ENCODE measurements around the gene HOXA3. TPM values are rescaled to one million over a fixed set of nuclear protein-coding genes. Genes with fewer than 3 reads are reported as not detected.

Gene HOXA3
- total RNA-seq, 4 donors from 2014 or later = 10.2 to 16.6 (median 13.8) TPM

- peak overlapping the region in 3 of 4 donors; percentile 5 to 32 (median 9) for H3K4me3 ChIP-seq
- H3K9me3 ChIP-seq = no peaks in the 10 kb centered on the region
- intact Hi-C loops (cut with DNase I) = no loop called here
- H3K36me3 ChIP-seq = no peaks in the 10 kb centered on the region
- WGBS = 39% methylated on average over 60 of the region's 68 CpGs
- no peak for DNase-seq (ENCODE audit: extremely low spot score)
- no peak overlapping the region for H3K27ac ChIP-seq (replicated peaks in 1 of 4)
- peaks cover 0 to 26% (median 13%) of the 10 kb centered on the region in 4 donors for H3K27me3 ChIP-seq
- peaks cover 0 to 8% (median 7%) of the 10 kb centered on the region in 4 donors for H3K4me1 ChIP-seq
- TF ChIP-seq, protein P1, sequence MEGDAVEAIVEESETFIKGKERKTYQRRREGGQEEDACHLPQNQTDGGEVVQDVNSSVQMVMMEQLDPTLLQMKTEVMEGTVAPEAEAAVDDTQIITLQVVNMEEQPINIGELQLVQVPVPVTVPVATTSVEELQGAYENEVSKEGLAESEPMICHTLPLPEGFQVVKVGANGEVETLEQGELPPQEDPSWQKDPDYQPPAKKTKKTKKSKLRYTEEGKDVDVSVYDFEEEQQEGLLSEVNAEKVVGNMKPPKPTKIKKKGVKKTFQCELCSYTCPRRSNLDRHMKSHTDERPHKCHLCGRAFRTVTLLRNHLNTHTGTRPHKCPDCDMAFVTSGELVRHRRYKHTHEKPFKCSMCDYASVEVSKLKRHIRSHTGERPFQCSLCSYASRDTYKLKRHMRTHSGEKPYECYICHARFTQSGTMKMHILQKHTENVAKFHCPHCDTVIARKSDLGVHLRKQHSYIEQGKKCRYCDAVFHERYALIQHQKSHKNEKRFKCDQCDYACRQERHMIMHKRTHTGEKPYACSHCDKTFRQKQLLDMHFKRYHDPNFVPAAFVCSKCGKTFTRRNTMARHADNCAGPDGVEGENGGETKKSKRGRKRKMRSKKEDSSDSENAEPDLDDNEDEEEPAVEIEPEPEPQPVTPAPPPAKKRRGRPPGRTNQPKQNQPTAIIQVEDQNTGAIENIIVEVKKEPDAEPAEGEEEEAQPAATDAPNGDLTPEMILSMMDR (IDR thresholded peaks at IDR 0.05) = no peak
- no peak for TF ChIP-seq POLR2AphosphoS5 (IDR thresholded peaks at IDR 0.05)
These were observed 64.1 kb downstream of the HOXA3 start for GRCh38 chr7:27088002-27088922.

- intact Hi-C loops (cut with DNase I) = no loop called here
- WGBS = 84% methylated on average over 2 of the region's 2 CpGs
These were observed 68.7 kb downstream of the HOXA3 start for GRCh38 chr7:27083646-27084045.

DNA sequence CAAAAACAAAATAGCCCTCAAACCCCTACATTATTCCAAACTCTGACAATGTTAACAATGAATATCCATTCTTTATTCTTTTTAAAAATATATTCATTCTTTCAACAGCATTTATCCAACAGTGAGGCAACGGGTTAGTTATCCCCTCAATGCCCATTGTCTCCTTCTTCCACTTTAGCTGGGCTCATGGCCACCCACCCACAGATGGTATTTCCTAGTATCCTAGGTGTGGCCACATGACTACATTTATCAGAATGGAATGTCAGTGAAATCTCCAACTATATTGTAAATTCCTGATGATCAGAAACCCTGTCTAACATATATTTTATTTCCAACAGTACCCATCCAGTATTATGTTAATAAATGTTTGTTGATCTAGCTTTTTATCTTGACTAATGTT is 70.2 kb downstream of the HOXA3 start:
- Histone ChIP-seq H3K27ac (replicated peaks in 1 of 4) (no peak overlapping the region), H3K9me3 (no peaks in the 10 kb centered on the region), H3K27me3 (peaks cover 0 to 4% (median 0%) of the 10 kb centered on the region in 4 donors), H3K4me1 (no peaks in the 10 kb centered on the region), H3K4me3 (no peak overlapping the region), H3K36me3 (no peaks in the 10 kb centered on the region)
- TF ChIP-seq, protein P1 (IDR thresholded peaks at IDR 0.05) = no peak
- TF ChIP-seq POLR2AphosphoS5 (IDR thresholded peaks at IDR 0.05) (no peak), POLR2A (IDR thresholded peaks at IDR 0.05; ENCODE audit: low read depth) (no peak), EP300 (IDR thresholded peaks at IDR 0.05) (no peak)
- intact Hi-C loops (cut with DNase I) = no loop called here
- DNase-seq (ENCODE audit: extremely low spot score) = no peak
- 76% methylated on average over 1 of the region's 1 CpG for WGBS

More at GRCh38 chr7:27083646-27084045, 68.7 kb downstream of the HOXA3 start:
- no peaks in the 10 kb centered on the region for H3K36me3 ChIP-seq
- no peaks in the 10 kb centered on the region for H3K9me3 ChIP-seq
- H3K4me3 ChIP-seq = no peak overlapping the region
- H3K27me3 ChIP-seq = peaks cover 0 to 19% (median 12%) of the 10 kb centered on the region in 4 donors
- TF ChIP-seq, protein P1 (IDR thresholded peaks at IDR 0.05) = no peak
- TF ChIP-seq POLR2AphosphoS5 (IDR thresholded peaks at IDR 0.05) = no peak
- TF ChIP-seq POLR2A (IDR thresholded peaks at IDR 0.05; ENCODE audit: low read depth) = no peak
- no peak for TF ChIP-seq EP300 (IDR thresholded peaks at IDR 0.05)
- no peak for DNase-seq (ENCODE audit: extremely low spot score)
- peaks cover 0 to 8% (median 7%) of the 10 kb centered on the region in 4 donors for H3K4me1 ChIP-seq
- no peak overlapping the region for H3K27ac ChIP-seq (replicated peaks in 1 of 4)

- Histone ChIP-seq H3K4me1 (no peaks in the 10 kb centered on the region), H3K36me3 (no peaks in the 10 kb centered on the region), H3K4me3 (no peak overlapping the region), H3K27me3 (no peaks in the 10 kb centered on the region), H3K27ac (replicated peaks in 1 of 4) (no peak overlapping the region), H3K9me3 (no peaks in the 10 kb centered on the region)
- 82% methylated on average over 4 of the region's 4 CpGs for WGBS
- DNase-seq (ENCODE audit: extremely low spot score) = no peak
- no peak for TF ChIP-seq EP300 (IDR thresholded peaks at IDR 0.05)
- no peak for TF ChIP-seq POLR2A (IDR thresholded peaks at IDR 0.05; ENCODE audit: low read depth)
- no peak for TF ChIP-seq POLR2AphosphoS5 (IDR thresholded peaks at IDR 0.05)
- TF ChIP-seq, protein P1 (IDR thresholded peaks at IDR 0.05) = no peak
- intact Hi-C loops (cut with DNase I) = no loop called here
These were observed 71.4 kb downstream of the HOXA3 start for GRCh38 chr7:27080844-27081436.

Data from esophagus muscularis mucosa (tissue), 4 donors.